Measurements from ENCODE around the gene ZNF865.

DNA sequence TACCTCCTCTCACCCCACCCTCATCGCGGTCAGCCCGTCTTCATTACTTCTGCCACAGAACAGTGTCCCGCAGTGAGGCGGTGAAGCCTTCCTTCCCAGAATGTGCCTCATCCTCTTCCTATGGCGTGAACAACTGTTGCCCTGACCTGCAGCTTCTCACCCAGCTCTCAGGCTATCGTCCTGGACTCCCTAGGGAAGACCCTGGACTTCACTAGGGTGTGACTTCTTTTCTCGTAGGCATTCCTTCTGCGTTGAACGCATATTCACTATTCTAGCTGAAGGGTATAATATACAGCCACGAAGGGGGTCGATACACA, 982 bp downstream of the ZNF865 start:
- TF ChIP-seq, protein P1, sequence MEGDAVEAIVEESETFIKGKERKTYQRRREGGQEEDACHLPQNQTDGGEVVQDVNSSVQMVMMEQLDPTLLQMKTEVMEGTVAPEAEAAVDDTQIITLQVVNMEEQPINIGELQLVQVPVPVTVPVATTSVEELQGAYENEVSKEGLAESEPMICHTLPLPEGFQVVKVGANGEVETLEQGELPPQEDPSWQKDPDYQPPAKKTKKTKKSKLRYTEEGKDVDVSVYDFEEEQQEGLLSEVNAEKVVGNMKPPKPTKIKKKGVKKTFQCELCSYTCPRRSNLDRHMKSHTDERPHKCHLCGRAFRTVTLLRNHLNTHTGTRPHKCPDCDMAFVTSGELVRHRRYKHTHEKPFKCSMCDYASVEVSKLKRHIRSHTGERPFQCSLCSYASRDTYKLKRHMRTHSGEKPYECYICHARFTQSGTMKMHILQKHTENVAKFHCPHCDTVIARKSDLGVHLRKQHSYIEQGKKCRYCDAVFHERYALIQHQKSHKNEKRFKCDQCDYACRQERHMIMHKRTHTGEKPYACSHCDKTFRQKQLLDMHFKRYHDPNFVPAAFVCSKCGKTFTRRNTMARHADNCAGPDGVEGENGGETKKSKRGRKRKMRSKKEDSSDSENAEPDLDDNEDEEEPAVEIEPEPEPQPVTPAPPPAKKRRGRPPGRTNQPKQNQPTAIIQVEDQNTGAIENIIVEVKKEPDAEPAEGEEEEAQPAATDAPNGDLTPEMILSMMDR (conservative IDR thresholded peaks at IDR 0.05 in 1 of 2, IDR thresholded peaks at IDR 0.05 in 1 of 2; ENCODE audit: low read depth in 1 of 2, low read length in 2 of 2) = no peak
- TF ChIP-seq EZH2 (IDR thresholded peaks at IDR 0.05; ENCODE audit: low read length, missing control alignments) = no peak

Data from fibroblast of lung (primary cell).